WERI-Rb-1 (cell line): ENCODE data around the gene KRTAP10-10.
"Not testable (repeated sequence)": the region's sequence is repeated elsewhere in the genome, so short reads cannot be mapped to it uniquely, and the experiment has no call there.

ENCODE experiments used
- DNase-seq: peaks from one replicate; pipeline ENCODE4 v3.0.0-alpha.2; 2020
- H3K27ac ChIP-seq: fragments of 250-450 bp; sonication (Bioruptor Pico); 2 replicates; pipeline ENCODE4 v1.5.1; 2020; ENCODE audit warnings: mild to moderate bottlenecking, moderate library complexity
- H3K27me3 ChIP-seq: fragments of 250-450 bp; sonication (Bioruptor Pico); 2 replicates; pipeline ENCODE4 v1.5.1; 2021; ENCODE audit warnings: mild to moderate bottlenecking, low read depth, moderate library complexity; ENCODE audit not compliant: insufficient read depth, severe bottlenecking
- H3K36me3 ChIP-seq: fragments of 250-450 bp; sonication (Bioruptor Pico); 2 replicates; pipeline ENCODE4 v1.5.1; 2020; ENCODE audit warnings: mild to moderate bottlenecking, moderate library complexity
- H3K4me3 ChIP-seq: 2 replicates; pipeline ENCODE4 v1.5.1; 2011; ENCODE audit warnings: low read depth, mild to moderate bottlenecking, control low read depth, low read length
- H3K9me3 ChIP-seq: fragments of 250-450 bp; sonication (Bioruptor Pico); 2 replicates; pipeline ENCODE4 v1.5.1; 2021; ENCODE audit warnings: mild to moderate bottlenecking, moderate library complexity; ENCODE audit not compliant: severe bottlenecking
- TF ChIP-seq, protein P1 (sequence below): IDR thresholded peaks from 2 replicates; pipeline ENCODE4 v1.5.1; 2011; ENCODE audit warnings: low read depth, mild to moderate bottlenecking, control low read depth, inconsistent platforms, low read length

The KRTAP10-10 gene

DNA sequence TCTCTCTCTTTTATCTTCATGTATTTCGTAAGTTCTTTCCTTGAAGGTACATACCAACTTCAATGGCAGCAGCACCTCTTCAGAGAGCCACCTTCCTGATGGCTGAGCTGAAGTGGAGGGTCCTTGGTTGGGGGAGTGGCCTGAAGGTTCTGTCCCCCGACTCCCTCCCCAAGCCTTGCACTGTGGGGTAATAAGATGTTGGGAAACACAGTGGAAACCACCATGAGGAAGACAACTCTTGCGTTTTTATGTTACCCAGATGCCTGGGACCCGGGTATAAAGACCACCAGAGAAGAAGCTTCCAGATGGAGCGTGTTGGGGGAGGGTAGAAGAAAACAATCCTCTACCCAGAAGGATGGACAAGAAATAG, 21.4 kb downstream of the KRTAP10-10 start:
- H3K27ac ChIP-seq = no peak overlapping the region
- TF ChIP-seq, protein P1, sequence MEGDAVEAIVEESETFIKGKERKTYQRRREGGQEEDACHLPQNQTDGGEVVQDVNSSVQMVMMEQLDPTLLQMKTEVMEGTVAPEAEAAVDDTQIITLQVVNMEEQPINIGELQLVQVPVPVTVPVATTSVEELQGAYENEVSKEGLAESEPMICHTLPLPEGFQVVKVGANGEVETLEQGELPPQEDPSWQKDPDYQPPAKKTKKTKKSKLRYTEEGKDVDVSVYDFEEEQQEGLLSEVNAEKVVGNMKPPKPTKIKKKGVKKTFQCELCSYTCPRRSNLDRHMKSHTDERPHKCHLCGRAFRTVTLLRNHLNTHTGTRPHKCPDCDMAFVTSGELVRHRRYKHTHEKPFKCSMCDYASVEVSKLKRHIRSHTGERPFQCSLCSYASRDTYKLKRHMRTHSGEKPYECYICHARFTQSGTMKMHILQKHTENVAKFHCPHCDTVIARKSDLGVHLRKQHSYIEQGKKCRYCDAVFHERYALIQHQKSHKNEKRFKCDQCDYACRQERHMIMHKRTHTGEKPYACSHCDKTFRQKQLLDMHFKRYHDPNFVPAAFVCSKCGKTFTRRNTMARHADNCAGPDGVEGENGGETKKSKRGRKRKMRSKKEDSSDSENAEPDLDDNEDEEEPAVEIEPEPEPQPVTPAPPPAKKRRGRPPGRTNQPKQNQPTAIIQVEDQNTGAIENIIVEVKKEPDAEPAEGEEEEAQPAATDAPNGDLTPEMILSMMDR = no peak
- H3K27me3 ChIP-seq = no peaks in the 10 kb centered on the region
- no peak overlapping the region for H3K4me3 ChIP-seq
- DNase-seq = no peak
- peaks cover 13% of the 10 kb centered on the region for H3K9me3 ChIP-seq
- no peaks in the 10 kb centered on the region for H3K36me3 ChIP-seq

- no peak overlapping the region for H3K27ac ChIP-seq
- TF ChIP-seq, protein P1 = no peak
- peaks cover 16% of the 10 kb centered on the region for H3K9me3 ChIP-seq
- no peak for DNase-seq
- no peak overlapping the region for H3K4me3 ChIP-seq
- H3K36me3 ChIP-seq = no peaks in the 10 kb centered on the region
- H3K27me3 ChIP-seq = no peaks in the 10 kb centered on the region
Observed at GRCh38 chr21:44658913-44659595, 21.9 kb downstream of the KRTAP10-10 start.

DNA sequence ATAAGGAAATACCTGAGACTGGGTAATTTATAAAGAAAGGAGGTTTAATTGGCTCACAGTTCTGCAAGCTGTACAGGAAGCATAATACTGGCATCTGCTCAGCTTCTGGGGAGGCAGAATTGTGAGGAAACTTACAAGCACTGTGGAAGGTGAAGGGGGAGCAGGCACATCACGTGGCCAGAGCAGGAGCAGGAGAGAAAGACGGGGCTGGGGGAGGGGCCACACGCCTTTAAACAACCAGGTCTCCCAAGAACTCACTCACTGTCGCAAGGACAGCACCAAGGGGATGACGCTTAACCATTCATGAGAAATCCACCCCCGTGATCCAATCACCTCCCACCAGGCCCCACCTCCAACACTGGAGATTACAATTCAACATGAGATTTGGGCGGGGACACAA, 24.4 kb downstream of the KRTAP10-10 start:
- DNase-seq, H3K36me3 ChIP-seq, H3K27ac ChIP-seq, H3K27me3 ChIP-seq, H3K4me3 ChIP-seq: not testable (repeated sequence)
- peaks cover 10% of the 10 kb centered on the region for H3K9me3 ChIP-seq

- Histone ChIP-seq H3K27ac (no peak overlapping the region), H3K27me3 (no peaks in the 10 kb centered on the region), H3K9me3 (peaks cover 14% of the 10 kb centered on the region), H3K36me3 (no peaks in the 10 kb centered on the region), H3K4me3 (no peak overlapping the region)
- no peak for DNase-seq
- TF ChIP-seq, protein P1 = no peak
Observed at GRCh38 chr21:44664691-44665090, 27.5 kb downstream of the KRTAP10-10 start.

- Histone ChIP-seq H3K36me3 (no peaks in the 10 kb centered on the region), H3K9me3 (peaks cover 25% of the 10 kb centered on the region), H3K27me3 (no peaks in the 10 kb centered on the region), H3K27ac (no peak within 1 kb of the TSS), H3K4me3 (no peak within 1 kb of the TSS)
- TF ChIP-seq, protein P1 = no peak
- no peak for DNase-seq
Observed at GRCh38 chr21:44666401-44667320, 29.5 kb downstream of the KRTAP10-10 start, which contains the start of gene KRTAP12-2. TSS of gene KRTAP12-2 (minus strand) at chr21:44666927. CDS start at chr21:44666886, 41 bp downstream.

DNA sequence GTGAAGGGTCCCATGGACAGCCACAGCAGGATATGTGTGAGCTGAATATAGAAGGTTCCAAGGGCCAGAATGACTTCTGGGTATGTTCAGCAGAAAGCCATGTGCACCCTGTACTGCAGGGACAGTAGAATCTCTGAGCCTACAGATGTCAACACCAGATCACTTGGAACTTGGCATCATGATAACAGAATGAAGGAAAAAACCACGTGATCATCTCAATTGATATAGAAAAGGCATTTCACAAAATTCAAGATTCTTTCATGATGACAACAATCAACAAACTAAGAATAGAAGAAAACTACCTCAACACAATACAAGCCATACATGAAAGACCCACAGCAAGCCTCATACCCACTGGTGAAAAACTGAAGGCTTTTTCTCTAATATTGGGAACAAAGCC, 30.5 kb downstream of the KRTAP10-10 start:
- Histone ChIP-seq H3K27me3 (no peaks in the 10 kb centered on the region), H3K27ac (no peak overlapping the region), H3K9me3 (peaks cover 30% of the 10 kb centered on the region), H3K36me3 (no peaks in the 10 kb centered on the region), H3K4me3 (no peak overlapping the region)
- DNase-seq = no peak
- TF ChIP-seq, protein P1 = no peak
